ENCODE measurements around the gene CDHR2. TPM values are rescaled to one million over a fixed set of nuclear protein-coding genes. Genes with fewer than 3 reads are reported as not detected.

Gene CDHR2
- total and polyA plus RNA-seq, 4 experiments from 2014 or later = 2.9 TPM; not detected in 2

DNA sequence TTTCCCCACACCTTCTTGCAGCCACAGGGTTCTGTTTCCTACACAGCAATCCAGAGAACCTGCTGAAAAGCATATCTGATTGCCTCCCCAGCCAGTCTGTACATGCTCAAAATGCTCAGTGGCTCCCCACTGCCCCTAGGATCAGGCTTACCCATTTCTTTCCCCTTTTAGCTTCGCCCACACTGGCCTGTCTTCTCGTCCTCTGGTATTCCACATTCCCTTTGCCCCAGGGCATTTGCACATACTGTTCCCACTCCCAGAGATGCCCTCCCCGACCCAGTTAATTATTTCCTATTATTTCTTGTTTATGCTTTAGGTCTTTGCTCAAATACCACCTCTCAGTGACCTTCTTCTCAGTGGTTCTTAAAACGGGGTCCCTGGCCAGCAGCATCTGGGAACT is 91.5 kb downstream of the CDHR2 start:
- Histone ChIP-seq H3K36me3 (ENCODE audit: insufficient read depth, low read length) (no peaks in the 10 kb centered on the region), H3K27ac (ENCODE audit: low read depth, low read length) (no peak overlapping the region), H3K4me3 (ENCODE audit: low read length in 2 of 2) (no peak overlapping the region), H3K27me3 (ENCODE audit: insufficient read depth, low read length) (no peaks in the 10 kb centered on the region), H3K9me3 (ENCODE audit: control insufficient read depth in 1 of 2, low read length in 2 of 2) (no peaks in the 10 kb centered on the region), H3K4me1 (ENCODE audit: insufficient read depth, low read length) (no peaks in the 10 kb centered on the region)
- no peak overlapping the region for H3K27ac Mint-ChIP-seq
- DNase-seq = peak in 1 of 5 donors; percentile 24
- intact Hi-C loops (cut with micrococcal nuclease) = no loop called here
- POLR2A ChIA-PET (ENCODE audit: partially characterized antibody) = interaction anchor here (0.6 kb wide), 1 partner anchor 13 kb away, joined by 4 read pairs; no protein-coding TSS in a partner anchor
- peaks cover 5 to 9% of the 10 kb centered on the region in 2 donors for H3K27me3 Mint-ChIP-seq
- peaks cover 0 to 4% (median 0%) of the 10 kb centered on the region in 8 donors for H3K9me3 Mint-ChIP-seq
- peaks cover 0 to 5% (median 0%) of the 10 kb centered on the region in 4 donors for H3K4me1 Mint-ChIP-seq
- H3K36me3 Mint-ChIP-seq = no peaks in the 10 kb centered on the region
- CTCF ChIA-PET (ENCODE audit: partially characterized antibody) = interaction anchor here (3.9 kb wide), 1 partner anchor 20 kb away, joined by 22 read pairs; no protein-coding TSS in a partner anchor
- H3K4me3 Mint-ChIP-seq = no peak overlapping the region

DNA sequence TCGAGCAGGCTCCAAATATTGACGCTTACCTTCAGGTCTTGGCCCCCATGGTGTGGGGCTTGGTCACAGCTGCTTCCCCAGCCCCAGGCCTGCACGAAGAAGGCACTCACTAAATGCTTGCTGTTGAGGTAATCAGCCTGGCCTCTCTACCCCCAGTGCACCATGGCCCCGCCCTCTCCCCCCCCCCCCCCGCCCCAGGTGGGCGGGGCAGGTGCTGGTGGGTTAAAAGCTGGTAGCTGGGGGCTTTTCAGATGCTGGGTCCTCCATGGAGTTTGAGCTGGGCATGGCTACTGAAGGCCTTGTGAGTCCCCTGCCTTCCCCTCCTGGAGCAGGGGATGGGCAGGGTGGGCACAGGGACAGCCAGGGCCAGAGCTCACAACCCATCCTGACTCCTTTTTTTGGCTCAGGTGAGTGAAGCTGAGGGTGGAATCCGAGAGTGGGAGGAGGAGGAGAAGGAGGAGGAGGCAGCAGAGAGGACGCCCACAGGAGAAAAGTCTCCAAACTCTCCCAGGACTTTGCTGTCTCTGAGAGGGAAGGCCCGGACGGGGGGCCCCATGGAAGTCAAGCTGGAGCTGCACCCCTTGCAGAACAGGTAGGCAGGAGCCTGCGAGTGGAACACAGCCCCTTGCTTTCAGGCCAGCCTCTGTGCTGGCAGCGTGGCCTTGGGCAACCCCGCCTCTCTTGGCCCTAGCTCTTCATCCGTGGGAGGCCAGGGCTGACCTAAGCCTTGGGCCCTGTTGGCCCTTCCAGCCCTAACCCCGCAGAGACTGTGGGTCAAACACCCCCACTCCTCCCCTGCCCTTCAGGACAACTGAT is 93.7 kb downstream of the CDHR2 start:
- DNase-seq = no peak
- intact Hi-C loops (cut with micrococcal nuclease) = no loop called here
- Mint-ChIP-seq H3K27ac (no peak overlapping the region), H3K4me3 (no peak overlapping the region), H3K4me1 (peaks cover 9 to 25% (median 11%) of the 10 kb centered on the region in 4 donors), H3K9me3 (no peaks in the 10 kb centered on the region), H3K36me3 (peaks cover 0 to 2% of the 10 kb centered on the region in 2 donors), H3K27me3 (no peaks in the 10 kb centered on the region)
- Histone ChIP-seq H3K27ac (ENCODE audit: low read depth, low read length) (no peak overlapping the region), H3K27me3 (ENCODE audit: insufficient read depth, low read length) (no peaks in the 10 kb centered on the region), H3K36me3 (ENCODE audit: insufficient read depth, low read length) (no peaks in the 10 kb centered on the region), H3K9me3 (ENCODE audit: control insufficient read depth in 1 of 2, low read length in 2 of 2) (no peaks in the 10 kb centered on the region), H3K4me1 (ENCODE audit: insufficient read depth, low read length) (peaks cover 13% of the 10 kb centered on the region), H3K4me3 (ENCODE audit: low read length in 2 of 2) (no peak overlapping the region)
- ChIA-PET CTCF (ENCODE audit: partially characterized antibody) (interaction anchor here (3.9 kb wide), 1 partner anchor 18 kb away, joined by 22 read pairs; no protein-coding TSS in a partner anchor), POLR2A (ENCODE audit: partially characterized antibody) (no interaction called here)

DNA sequence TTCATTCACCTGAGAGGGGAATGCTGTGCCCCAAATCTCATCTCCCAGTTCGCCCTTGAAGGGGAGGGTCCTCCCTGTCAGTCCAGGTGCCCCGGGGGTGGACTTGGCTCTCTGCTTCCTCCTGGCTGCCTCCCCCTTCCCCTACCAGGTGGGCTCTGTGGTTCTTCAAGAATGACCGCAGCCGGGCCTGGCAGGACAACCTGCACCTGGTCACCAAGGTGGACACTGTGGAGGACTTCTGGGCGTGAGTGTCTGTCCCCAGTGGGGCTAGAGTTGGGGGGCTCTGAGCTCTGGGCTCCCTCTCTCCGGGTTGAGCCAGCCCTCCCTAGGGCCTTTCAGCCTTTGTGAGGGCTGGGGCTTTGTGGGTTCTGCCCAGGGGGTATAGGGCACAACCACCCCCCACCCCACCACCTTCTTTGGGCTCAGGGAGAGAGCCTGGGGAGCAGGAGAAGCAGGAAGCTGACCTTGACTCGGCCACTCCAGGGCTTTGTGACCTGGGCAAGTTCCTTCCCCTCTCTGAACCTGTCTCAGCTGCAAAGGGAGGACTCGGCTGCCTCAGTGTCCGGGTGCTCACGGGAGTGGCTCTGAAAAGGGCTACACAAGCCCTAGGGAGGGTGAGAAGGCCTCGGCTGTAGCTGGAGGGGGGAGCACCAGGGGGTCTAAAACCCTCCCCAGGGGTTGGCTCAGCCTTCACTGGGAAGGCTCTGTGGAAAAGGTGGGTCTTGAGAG is 94.5 kb downstream of the CDHR2 start:
- H3K4me1 ChIP-seq (ENCODE audit: insufficient read depth, low read length) = peaks cover 21% of the 10 kb centered on the region
- H3K9me3 Mint-ChIP-seq = no peaks in the 10 kb centered on the region
- H3K36me3 ChIP-seq (ENCODE audit: insufficient read depth, low read length) = no peaks in the 10 kb centered on the region
- no peak for DNase-seq
- H3K9me3 ChIP-seq (ENCODE audit: control insufficient read depth in 1 of 2, low read length in 2 of 2) = no peaks in the 10 kb centered on the region
- H3K27ac ChIP-seq (ENCODE audit: low read depth, low read length) = no peak overlapping the region
- H3K4me3 ChIP-seq (ENCODE audit: low read length in 2 of 2) = no peak overlapping the region
- H3K36me3 Mint-ChIP-seq = peaks cover 0 to 2% of the 10 kb centered on the region in 2 donors
- H3K27ac Mint-ChIP-seq = no peak overlapping the region
- intact Hi-C loops (cut with micrococcal nuclease) = no loop called here
- H3K4me3 Mint-ChIP-seq = no peak overlapping the region
- CTCF ChIA-PET (ENCODE audit: partially characterized antibody) = interaction anchor here (1.2 to 1.9 kb wide), 2 partner anchors 17 to 299 kb away, joined by 3 to 8 read pairs; no protein-coding TSS in a partner anchor
- H3K27me3 Mint-ChIP-seq = no peaks in the 10 kb centered on the region
- no peaks in the 10 kb centered on the region for H3K27me3 ChIP-seq (ENCODE audit: insufficient read depth, low read length)
- peaks cover 13 to 33% (median 18%) of the 10 kb centered on the region in 4 donors for H3K4me1 Mint-ChIP-seq
- POLR2A ChIA-PET (ENCODE audit: partially characterized antibody) = no interaction called here

- intact Hi-C loops (cut with micrococcal nuclease) = no loop called here
- Histone ChIP-seq H3K36me3 (ENCODE audit: insufficient read depth, low read length) (no peaks in the 10 kb centered on the region), H3K4me3 (ENCODE audit: low read length in 2 of 2) (no peak overlapping the region), H3K9me3 (ENCODE audit: control insufficient read depth in 1 of 2, low read length in 2 of 2) (no peaks in the 10 kb centered on the region), H3K27ac (ENCODE audit: low read depth, low read length) (no peak overlapping the region), H3K4me1 (ENCODE audit: insufficient read depth, low read length) (peaks cover 27% of the 10 kb centered on the region), H3K27me3 (ENCODE audit: insufficient read depth, low read length) (no peaks in the 10 kb centered on the region)
- Mint-ChIP-seq H3K4me1 (peaks cover 18 to 39% (median 24%) of the 10 kb centered on the region in 4 donors), H3K27me3 (no peaks in the 10 kb centered on the region), H3K27ac (no peak overlapping the region), H3K9me3 (no peaks in the 10 kb centered on the region), H3K4me3 (no peak overlapping the region), H3K36me3 (peaks cover 0 to 2% of the 10 kb centered on the region in 2 donors)
- CTCF ChIA-PET (ENCODE audit: partially characterized antibody) = interaction anchor here (1.2 to 1.9 kb wide), 2 partner anchors 16 to 299 kb away, joined by 3 to 8 read pairs; no protein-coding TSS in a partner anchor
- no peak for DNase-seq
- POLR2A ChIA-PET (ENCODE audit: partially characterized antibody) = no interaction called here
Measured at GRCh38 chr5:176644294-176644693, 95.2 kb downstream of the CDHR2 start.

DNA sequence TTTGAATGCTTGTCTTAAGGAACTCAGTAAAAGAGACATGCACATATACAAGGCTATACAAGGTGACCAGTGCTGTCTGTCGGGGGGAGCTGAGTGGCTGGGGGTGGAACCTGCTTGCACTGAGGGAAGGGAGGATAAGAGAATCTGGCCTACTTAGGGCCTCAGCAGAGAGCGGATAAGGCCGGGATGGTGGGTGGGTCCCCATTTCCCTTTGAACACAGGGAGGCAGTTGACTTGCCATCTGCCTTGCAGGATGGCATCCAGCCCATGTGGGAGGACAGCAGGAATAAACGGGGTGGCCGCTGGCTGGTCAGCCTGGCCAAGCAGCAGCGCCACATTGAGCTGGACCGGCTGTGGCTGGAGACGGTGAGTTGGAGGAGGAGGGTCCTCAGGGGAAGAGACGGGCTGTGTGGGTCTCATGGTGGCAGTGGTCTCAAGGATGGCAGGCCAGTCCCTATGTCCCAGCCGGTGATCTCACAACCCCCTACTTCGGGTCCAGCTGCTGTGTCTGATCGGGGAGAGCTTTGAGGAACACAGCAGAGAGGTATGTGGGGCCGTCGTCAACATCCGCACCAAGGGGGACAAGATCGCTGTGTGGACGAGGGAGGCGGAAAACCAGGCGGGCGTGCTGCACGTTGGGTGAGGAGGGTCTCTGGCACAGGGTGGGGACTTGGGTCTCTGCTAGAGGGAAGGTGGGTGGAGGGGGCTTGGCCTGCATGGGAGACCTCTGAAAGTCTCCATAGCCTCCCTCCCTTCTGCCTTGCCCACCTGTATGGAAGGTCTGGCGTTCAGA is 95.9 kb downstream of the CDHR2 start:
- H3K4me3 ChIP-seq (ENCODE audit: low read length in 2 of 2) = no peak overlapping the region
- H3K9me3 ChIP-seq (ENCODE audit: control insufficient read depth in 1 of 2, low read length in 2 of 2) = no peaks in the 10 kb centered on the region
- ChIA-PET POLR2A (ENCODE audit: partially characterized antibody) (interaction anchor here (7.6 kb wide), 1 partner anchor 14 kb away, joined by 55 read pairs; no protein-coding TSS in a partner anchor), CTCF (ENCODE audit: partially characterized antibody) (interaction anchor here (0.6 to 1.9 kb wide), 3 partner anchors 15 to 298 kb away, joined by 3 to 8 read pairs (median 3); no protein-coding TSS in a partner anchor)
- no peak overlapping the region for H3K27ac ChIP-seq (ENCODE audit: low read depth, low read length)
- no peaks in the 10 kb centered on the region for H3K27me3 ChIP-seq (ENCODE audit: insufficient read depth, low read length)
- H3K4me1 ChIP-seq (ENCODE audit: insufficient read depth, low read length) = peaks cover 35% of the 10 kb centered on the region
- H3K27me3 Mint-ChIP-seq = no peaks in the 10 kb centered on the region
- no peaks in the 10 kb centered on the region for H3K9me3 Mint-ChIP-seq
- H3K27ac Mint-ChIP-seq = peak overlapping the region in 3 of 7 donors; percentile 22 to 75 (median 68)
- no peak for DNase-seq
- no peaks in the 10 kb centered on the region for H3K36me3 ChIP-seq (ENCODE audit: insufficient read depth, low read length)
- H3K4me1 Mint-ChIP-seq = peaks cover 23 to 47% (median 28%) of the 10 kb centered on the region in 4 donors
- peak overlapping the region in 4 of 8 donors; percentile 2 to 75 (median 53) for H3K4me3 Mint-ChIP-seq
- H3K36me3 Mint-ChIP-seq = peaks cover 0 to 2% of the 10 kb centered on the region in 2 donors
- intact Hi-C loops (cut with micrococcal nuclease) = no loop called here

Measured in CD4-positive, alpha-beta memory T cell (primary cell).